Measurements from ENCODE around the gene CKB. TPM values are rescaled to one million over a fixed set of nuclear protein-coding genes. Genes with fewer than 3 reads are reported as not detected.

The CKB gene
- total and polyA plus RNA-seq, 12 donors: 273 to 1,062 (median 632) TPM

DNA sequence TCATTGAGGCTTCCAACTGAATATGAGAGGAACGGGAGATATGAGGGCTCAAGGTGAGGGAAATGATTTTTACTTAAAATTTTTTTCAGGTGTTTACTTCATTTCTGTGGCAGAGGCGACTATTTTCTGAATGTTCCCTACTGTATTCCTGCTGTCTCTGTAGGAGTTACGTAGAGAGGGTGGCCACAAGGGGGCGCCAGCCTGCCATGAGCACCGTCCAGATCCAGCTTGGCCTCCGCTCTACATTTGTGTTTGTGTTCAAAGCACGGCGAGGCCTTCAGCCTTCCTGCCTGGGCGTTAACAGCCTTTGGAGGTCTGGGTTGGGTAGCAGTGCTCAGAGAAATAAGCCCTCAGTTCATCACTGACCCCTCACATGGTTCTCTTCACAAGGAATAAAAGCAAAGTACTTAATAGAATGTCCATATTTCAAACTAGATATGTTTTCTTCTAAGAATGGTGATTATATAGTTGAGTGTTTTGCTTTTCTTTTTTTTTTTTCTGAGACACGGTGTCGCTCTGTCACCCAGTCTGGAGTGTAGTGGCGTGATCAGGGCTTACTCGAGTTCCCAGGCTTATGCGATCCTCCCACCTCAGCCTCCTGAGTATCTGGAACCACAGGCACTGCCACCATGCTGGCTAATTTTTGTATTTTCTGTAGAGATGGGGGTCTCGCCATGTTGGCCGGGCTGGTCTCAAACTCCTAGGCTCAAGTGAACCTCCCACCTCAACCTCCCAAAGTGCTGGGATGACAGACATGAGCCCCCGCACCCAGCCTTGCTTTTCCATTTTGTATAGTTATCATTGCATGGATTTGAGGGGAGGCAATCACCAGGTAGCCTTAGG, 22.3 kb downstream of the CKB start:
- DNase-seq: peak; percentile 87 to 90
- H3K36me3 ChIP-seq: peaks cover 0 to 100% (median 45%) of the 10 kb centered on the region in 9 donors
- H3K4me3 ChIP-seq: no peak overlapping the region
- peaks cover 8 to 32% (median 14%) of the 10 kb centered on the region in 9 donors for H3K4me1 ChIP-seq
- ATAC-seq: peak; percentile 74 to 95 (median 90)
- intact Hi-C loops (cut with DNase I): loop anchor here in 9 of 10 donors (1.0 to 5.0 kb wide), 3 partner anchors 46 to 52 kb away; no protein-coding TSS in a partner anchor
- H3K27me3 ChIP-seq: no peaks in the 10 kb centered on the region
- H3K27ac ChIP-seq: peak overlapping the region in 5 of 10 donors; percentile 5 to 61 (median 41)
- WGBS, 2 donors: 42 to 45% methylated on average over 17 of the region's 17 CpGs
- TF ChIP-seq, protein P1, sequence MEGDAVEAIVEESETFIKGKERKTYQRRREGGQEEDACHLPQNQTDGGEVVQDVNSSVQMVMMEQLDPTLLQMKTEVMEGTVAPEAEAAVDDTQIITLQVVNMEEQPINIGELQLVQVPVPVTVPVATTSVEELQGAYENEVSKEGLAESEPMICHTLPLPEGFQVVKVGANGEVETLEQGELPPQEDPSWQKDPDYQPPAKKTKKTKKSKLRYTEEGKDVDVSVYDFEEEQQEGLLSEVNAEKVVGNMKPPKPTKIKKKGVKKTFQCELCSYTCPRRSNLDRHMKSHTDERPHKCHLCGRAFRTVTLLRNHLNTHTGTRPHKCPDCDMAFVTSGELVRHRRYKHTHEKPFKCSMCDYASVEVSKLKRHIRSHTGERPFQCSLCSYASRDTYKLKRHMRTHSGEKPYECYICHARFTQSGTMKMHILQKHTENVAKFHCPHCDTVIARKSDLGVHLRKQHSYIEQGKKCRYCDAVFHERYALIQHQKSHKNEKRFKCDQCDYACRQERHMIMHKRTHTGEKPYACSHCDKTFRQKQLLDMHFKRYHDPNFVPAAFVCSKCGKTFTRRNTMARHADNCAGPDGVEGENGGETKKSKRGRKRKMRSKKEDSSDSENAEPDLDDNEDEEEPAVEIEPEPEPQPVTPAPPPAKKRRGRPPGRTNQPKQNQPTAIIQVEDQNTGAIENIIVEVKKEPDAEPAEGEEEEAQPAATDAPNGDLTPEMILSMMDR (IDR thresholded peaks at IDR 0.05): peak; percentile 88 to 99 (median 94)
- no peaks in the 10 kb centered on the region for H3K9me3 ChIP-seq

DNA sequence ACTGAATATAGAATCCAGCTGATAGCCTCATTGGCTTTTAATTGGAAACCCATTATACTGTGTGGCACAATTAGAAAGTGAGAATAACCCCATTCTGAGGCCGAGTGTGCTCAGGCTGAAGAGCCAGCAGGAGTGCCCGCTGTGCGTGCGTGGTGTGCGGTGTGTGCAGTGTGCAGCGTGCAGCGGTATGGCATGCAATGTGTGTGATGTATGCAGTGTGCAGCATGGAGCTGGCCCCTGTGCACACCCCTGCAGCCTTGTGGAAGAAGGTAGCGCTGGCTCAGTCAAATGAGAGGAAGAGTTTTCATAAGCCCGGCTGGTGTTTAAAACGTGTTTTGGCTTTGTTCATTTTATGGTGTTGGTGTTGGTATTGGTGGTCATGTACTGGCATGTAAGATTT, 22.9 kb downstream of the CKB start:
- intact Hi-C loops (cut with DNase I): loop anchor here in 9 of 10 donors (1.0 to 10.0 kb wide), 4 partner anchors 47 to 115 kb away; partner anchors contain the start of gene MARK3 (in 2 of the 9)
- peaks cover 0 to 100% (median 48%) of the 10 kb centered on the region in 9 donors for H3K36me3 ChIP-seq
- peak in 1 of 8 donors; percentile 9 for ATAC-seq

GRCh38 chr14:103496776-103497175, 25.9 kb downstream of the CKB start:
- ATAC-seq: no peak
- DNase-seq: no peak
- H3K27me3 ChIP-seq: no peaks in the 10 kb centered on the region
- H3K27ac ChIP-seq: peak overlapping the region in 3 of 10 donors; percentile 15 to 47 (median 18)
- TF ChIP-seq, protein P1 (IDR thresholded peaks at IDR 0.05): no peak
- H3K4me1 ChIP-seq: peaks cover 8 to 38% (median 14%) of the 10 kb centered on the region in 9 donors
- no peak overlapping the region for H3K4me3 ChIP-seq
- 0 to 49% methylated on average over 1 of the region's 1 CpG for WGBS, 2 donors
- intact Hi-C loops (cut with DNase I): loop anchor here in 2 of 10 donors (10.0 kb wide), 1 partner anchor 112 kb away; the partner anchor contains the start of gene MARK3 (in 2 of the 2)
- H3K9me3 ChIP-seq: no peaks in the 10 kb centered on the region
- peaks cover 0 to 100% (median 26%) of the 10 kb centered on the region in 9 donors for H3K36me3 ChIP-seq

More for the DNA sequence above, 22.9 kb downstream of the CKB start:
- 71 to 73% methylated on average over 10 of the region's 10 CpGs for WGBS, 2 donors
- TF ChIP-seq, protein P1 (IDR thresholded peaks at IDR 0.05): no peak
- no peaks in the 10 kb centered on the region for H3K9me3 ChIP-seq
- no peak overlapping the region for H3K4me3 ChIP-seq
- DNase-seq: no peak
- H3K4me1 ChIP-seq: peaks cover 8 to 38% (median 14%) of the 10 kb centered on the region in 9 donors
- peak overlapping the region in 1 of 10 donors; percentile 55 for H3K27ac ChIP-seq
- H3K27me3 ChIP-seq: no peaks in the 10 kb centered on the region

GRCh38 chr14:103495854-103496253, 26.8 kb downstream of the CKB start:
- Histone ChIP-seq H3K27ac (peak overlapping the region in 3 of 10 donors; percentile 15 to 41 (median 19)), H3K4me3 (no peak overlapping the region), H3K27me3 (no peaks in the 10 kb centered on the region), H3K9me3 (no peaks in the 10 kb centered on the region), H3K4me1 (peaks cover 8 to 34% (median 12%) of the 10 kb centered on the region in 9 donors), H3K36me3 (peaks cover 0 to 100% (median 19%) of the 10 kb centered on the region in 9 donors)
- DNase-seq (no peak), ATAC-seq (peak; percentile 27 to 71 (median 40))
- intact Hi-C loops (cut with DNase I): loop anchor here in 2 of 10 donors (10.0 kb wide), 1 partner anchor 111 kb away; the partner anchor contains the start of gene MARK3 (in 2 of the 2)
- TF ChIP-seq, protein P1 (IDR thresholded peaks at IDR 0.05): no peak
- WGBS, 2 donors: 63% methylated on average over 2 of the region's 2 CpGs
